Loucy (cell line): ENCODE data around the gene MEGF6.

Source experiments
- CTCF ChIP-seq: fragments of 200-600 bp; sonication (generic); conservative IDR thresholded peaks from 2 replicates; pipeline ENCODE4 v1.5.1; 2014; ENCODE audit warnings: mild to moderate bottlenecking, antibody characterized with exemption, low read length
- EZH2phosphoT487 ChIP-seq: fragments of 200-600 bp; IDR thresholded peaks from 2 replicates; pipeline ENCODE4 v1.6.1; 2018; ENCODE audit warnings: antibody characterized with exemption, mild to moderate bottlenecking, moderate library complexity, borderline replicate concordance

- TF ChIP-seq CTCF (no peak), EZH2phosphoT487 (no peak)
Measured at GRCh38 chr1:3625151-3625907, 14.0 kb upstream of the MEGF6 start.
